ENCODE data around the gene IFNL2. TPM values are rescaled to one million over a fixed set of nuclear protein-coding genes. Genes with fewer than 3 reads are reported as not detected.

IFNL2 gene
- total RNA-seq, 1 experiment from 2014 or later: not detected

DNA sequence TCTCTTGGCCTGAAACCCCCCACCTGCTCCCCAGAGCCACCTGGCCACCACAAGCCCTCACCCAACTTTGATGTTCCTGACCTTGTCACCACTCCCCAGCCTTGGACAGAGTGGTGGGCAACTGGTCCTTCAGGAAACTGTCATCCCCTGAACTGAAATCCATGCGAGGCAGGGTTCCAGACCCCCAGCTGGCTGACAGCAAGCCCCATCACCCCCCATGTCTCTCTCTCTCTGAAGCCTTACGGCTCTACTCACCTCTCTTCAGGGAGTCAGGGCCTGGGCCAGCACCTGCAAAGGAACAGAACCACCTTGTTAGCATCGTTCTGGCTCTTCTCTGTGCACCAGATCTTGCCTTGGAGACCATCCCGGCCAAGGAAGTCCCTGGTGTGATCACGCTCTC lies 49.9 kb downstream of the IFNL2 start:
- DNase-seq (ENCODE audit: low read depth): no peak

- DNase-seq (ENCODE audit: low read depth): no peak
Observed at GRCh38 chr19:39318690-39319089, 50.5 kb downstream of the IFNL2 start.

GRCh38 chr19:39319098-39319891 lies 51.1 kb downstream of the IFNL2 start:
- no peak for DNase-seq (ENCODE audit: low read depth)

Other genes with a start within 250 kb of the IFNL2 start
- 2.6 and 22.7 TPM in 2 replicates for gene FBXO27, start 235.8 kb upstream of the IFNL2 start, total RNA-seq (2014; rRNA removed; shearing (Covaris generic))
- 0.57 TPM in 1 of 2 replicates, not detected in the other for gene ACP7, start 184.0 kb upstream of the IFNL2 start, total RNA-seq (2014; rRNA removed; shearing (Covaris generic))
- gene PAK4, start 142.6 kb upstream of the IFNL2 start, total RNA-seq (2014; rRNA removed; shearing (Covaris generic)): 4.2 and 9.8 TPM in 2 replicates
- 0.40 TPM in 1 of 2 replicates, not detected in the other for gene NCCRP1, start 71.4 kb upstream of the IFNL2 start, total RNA-seq (2014; rRNA removed; shearing (Covaris generic))
- gene SYCN, start 64.1 kb upstream of the IFNL2 start, total RNA-seq (2014; rRNA removed; shearing (Covaris generic)): not detected in 2 replicates
- gene IFNL3, start 23.4 kb upstream of the IFNL2 start, total RNA-seq (2014; rRNA removed; shearing (Covaris generic)): not detected in 2 replicates
- gene IFNL4, start 19.5 kb upstream of the IFNL2 start, total RNA-seq (2014; rRNA removed; shearing (Covaris generic)): not detected in 2 replicates
- gene IFNL1, start 28.0 kb downstream of the IFNL2 start, total RNA-seq (2014; rRNA removed; shearing (Covaris generic)): not detected in 2 replicates
- gene LRFN1, start 52.5 kb downstream of the IFNL2 start, total RNA-seq (2014; rRNA removed; shearing (Covaris generic)): 0.65 and 0.74 TPM in 2 replicates
- 0.23 and 0.83 TPM in 2 replicates for gene GMFG, start 67.6 kb downstream of the IFNL2 start, total RNA-seq (2014; rRNA removed; shearing (Covaris generic))
- 55.0 and 57.4 TPM in 2 replicates for gene SAMD4B, start 74.0 kb downstream of the IFNL2 start, total RNA-seq (2014; rRNA removed; shearing (Covaris generic))
- 43.2 and 56.7 TPM in 2 replicates for gene PAF1, start 122.7 kb downstream of the IFNL2 start, total RNA-seq (2014; rRNA removed; shearing (Covaris generic))
- gene MED29, start 123.0 kb downstream of the IFNL2 start, total RNA-seq (2014; rRNA removed; shearing (Covaris generic)): 20.7 and 41.1 TPM in 2 replicates
- gene ZFP36, start 138.5 kb downstream of the IFNL2 start, total RNA-seq (2014; rRNA removed; shearing (Covaris generic)): 0.21 and 2.1 TPM in 2 replicates
- 3.0 and 6.9 TPM in 2 replicates for gene PLEKHG2, start 144.3 kb downstream of the IFNL2 start, total RNA-seq (2014; rRNA removed; shearing (Covaris generic))
- 54.9 and 71.8 TPM in 2 replicates for gene RPS16, start 167.6 kb downstream of the IFNL2 start, total RNA-seq (2014; rRNA removed; shearing (Covaris generic))
- gene SUPT5H, start 177.2 kb downstream of the IFNL2 start, total RNA-seq (2014; rRNA removed; shearing (Covaris generic)): 78.7 and 140 TPM in 2 replicates
- 108 and 116 TPM in 2 replicates for gene TIMM50, start 212.4 kb downstream of the IFNL2 start, total RNA-seq (2014; rRNA removed; shearing (Covaris generic))
- 3.6 and 5.0 TPM in 2 replicates for gene DLL3, start 230.6 kb downstream of the IFNL2 start, total RNA-seq (2014; rRNA removed; shearing (Covaris generic))
- 0.57 and 6.3 TPM in 2 replicates for gene SELENOV, start 246.7 kb downstream of the IFNL2 start, total RNA-seq (2014; rRNA removed; shearing (Covaris generic))

Measured in Daoy (cell line).